ENCODE measurements around the gene TAF15.

GRCh38 chr17:35765086-35765710, 44.1 kb upstream of the TAF15 start:
- TF ChIP-seq POLR2A (IDR thresholded peaks at IDR 0.05; ENCODE audit: low read depth, low read length) (no peak), CTCF (conservative IDR thresholded peaks at IDR 0.05; ENCODE audit: low read depth, low read length) (no peak), USF2 (IDR thresholded peaks at IDR 0.05; ENCODE audit: low read depth, low read length) (no peak), MAZ (IDR thresholded peaks at IDR 0.05; ENCODE audit: borderline replicate concordance, low read depth, low read length) (no peak), RCOR1 (IDR thresholded peaks at IDR 0.05; ENCODE audit: insufficient replicate concordance, low read length) (no peak), RAD21 (IDR thresholded peaks at IDR 0.05; ENCODE audit: low read length) (no peak), ELK1 (IDR thresholded peaks at IDR 0.05; ENCODE audit: borderline replicate concordance, low read depth, low read length) (no peak), RFX5 (IDR thresholded peaks at IDR 0.05; ENCODE audit: low read depth, low read length) (no peak), MAFK (IDR thresholded peaks at IDR 0.05; ENCODE audit: low read depth, low read length) (no peak)

All from IMR-90 (cell line).